ENCODE results near the gene MYBPH. TPM values are rescaled to one million over a fixed set of nuclear protein-coding genes. Genes with fewer than 3 reads are reported as not detected.

MYBPH gene
- total RNA-seq, 2 donors from 2014 or later: not detected

GRCh38 chr1:203124011-203124410, 51.6 kb downstream of the MYBPH start:
- Histone ChIP-seq H3K27ac (no peak overlapping the region), H3K4me1 (peaks cover 40% of the 10 kb centered on the region), H3K9me3 (no peaks in the 10 kb centered on the region), H3K4me3 (no peak overlapping the region), H3K36me3 (replicated peaks in 1 of 2; ENCODE audit: insufficient read depth in 1 of 2, low read depth in 2 of 2) (no peaks in the 10 kb centered on the region), H3K27me3 (no peaks in the 10 kb centered on the region)
- intact Hi-C loops (cut with DNase I): no loop called here
- no peak for DNase-seq
- TF ChIP-seq CTCF (IDR thresholded peaks at IDR 0.05) (no peak), POLR2A (IDR thresholded peaks at IDR 0.05) (no peak)
- 16 to 24% methylated on average over 5 of the region's 5 CpGs for WGBS, 2 donors
- no peak for ATAC-seq

GRCh38 chr1:203122159-203122558, 53.5 kb downstream of the MYBPH start:
- no peak for ATAC-seq
- TF ChIP-seq POLR2A (IDR thresholded peaks at IDR 0.05) (no peak), CTCF (IDR thresholded peaks at IDR 0.05) (no peak)
- H3K36me3 ChIP-seq (replicated peaks in 1 of 2; ENCODE audit: insufficient read depth in 1 of 2, low read depth in 2 of 2): no peaks in the 10 kb centered on the region
- no peaks in the 10 kb centered on the region for H3K27me3 ChIP-seq
- intact Hi-C loops (cut with DNase I): no loop called here
- no peaks in the 10 kb centered on the region for H3K9me3 ChIP-seq
- H3K4me1 ChIP-seq: peaks cover 29% of the 10 kb centered on the region
- no peak overlapping the region for H3K27ac ChIP-seq
- no peak for DNase-seq
- 78 to 80% methylated on average over 1 to 2 of the region's 2 CpGs for WGBS, 2 donors
- no peak overlapping the region for H3K4me3 ChIP-seq

GRCh38 chr1:203121186-203122015, 54.2 kb downstream of the MYBPH start:
- no peak overlapping the region for H3K27ac ChIP-seq
- WGBS, 2 donors: 60 to 62% methylated on average over 11 of the region's 11 CpGs
- ATAC-seq: no peak
- no peaks in the 10 kb centered on the region for H3K27me3 ChIP-seq
- intact Hi-C loops (cut with DNase I): no loop called here
- no peak for TF ChIP-seq CTCF (IDR thresholded peaks at IDR 0.05)
- TF ChIP-seq POLR2A (IDR thresholded peaks at IDR 0.05): no peak
- H3K36me3 ChIP-seq (replicated peaks in 1 of 2; ENCODE audit: insufficient read depth in 1 of 2, low read depth in 2 of 2): no peaks in the 10 kb centered on the region
- peaks cover 21% of the 10 kb centered on the region for H3K4me1 ChIP-seq
- H3K9me3 ChIP-seq: no peaks in the 10 kb centered on the region
- DNase-seq: no peak
- no peak overlapping the region for H3K4me3 ChIP-seq

GRCh38 chr1:203120325-203121153, 55.1 kb downstream of the MYBPH start:
- TF ChIP-seq CTCF (IDR thresholded peaks at IDR 0.05) (no peak), POLR2A (IDR thresholded peaks at IDR 0.05) (no peak)
- no peak for ATAC-seq
- Histone ChIP-seq H3K27me3 (no peaks in the 10 kb centered on the region), H3K36me3 (replicated peaks in 1 of 2; ENCODE audit: insufficient read depth in 1 of 2, low read depth in 2 of 2) (no peaks in the 10 kb centered on the region), H3K27ac (no peak overlapping the region), H3K4me1 (peaks cover 14% of the 10 kb centered on the region), H3K9me3 (no peaks in the 10 kb centered on the region), H3K4me3 (no peak overlapping the region)
- DNase-seq: no peak
- intact Hi-C loops (cut with DNase I): no loop called here
- WGBS, 2 donors: 58 to 69% methylated on average over 3 to 7 of the region's 7 CpGs

Other genes with a start within 250 kb of the MYBPH start
- gene KLHL12, start 248.6 kb downstream of the MYBPH start, total RNA-seq: 10 to 100 TPM; 15.3 to 21.8 TPM
- 10 to 100 TPM; 38.6 to 52.4 TPM for gene ADIPOR1, start 217.5 kb downstream of the MYBPH start, total RNA-seq
- 10 to 100 TPM; 23.4 to 32.4 TPM for gene CYB5R1, start 208.6 kb downstream of the MYBPH start, total RNA-seq
- 10 to 100 TPM; 47.7 to 86.7 TPM for gene TMEM183A, start 168.5 kb downstream of the MYBPH start, total RNA-seq
- gene PPFIA4, start 149.3 kb downstream of the MYBPH start, total RNA-seq: not detected
- not detected for gene MYOG, start 89.8 kb downstream of the MYBPH start, total RNA-seq
- 10 to 100 TPM; 16.1 to 21.1 TPM for gene ADORA1, start 48.1 kb downstream of the MYBPH start, total RNA-seq
- gene CHI3L1, start 10.9 kb upstream of the MYBPH start, total RNA-seq: 1 to 10 TPM; 5.4 to 8.2 TPM
- under 1 TPM in 1 of 2 donors, not detected in 1; 0.26 TPM for gene CHIT1, start 53.8 kb upstream of the MYBPH start, total RNA-seq
- gene BTG2, start 129.7 kb upstream of the MYBPH start, total RNA-seq: 100 to 1,000 TPM; 122 to 160 TPM
- 10 to 100 TPM; 14.2 to 18.7 TPM for gene FMOD, start 175.3 kb upstream of the MYBPH start, total RNA-seq